ENCODE measurements around the gene PRCD. TPM values are rescaled to one million over a fixed set of nuclear protein-coding genes. Genes with fewer than 3 reads are reported as not detected.
"Not testable (repeated sequence)": the region's sequence is repeated elsewhere in the genome, so short reads cannot be mapped to it uniquely, and the experiment has no call there.

The PRCD gene
- total RNA-seq, 1 donor from 2014 or later = not detected

GRCh38 chr17:76511668-76512365 lies 28.0 kb upstream of the PRCD start:
- DNase-seq (ENCODE audit: low spot score) = no peak
- intact Hi-C loops (cut with micrococcal nuclease) = no loop called here
- Mint-ChIP-seq H3K27ac (peak overlapping the region; percentile 31), H3K4me1 (ENCODE audit: low read depth) (peaks cover 52% of the 10 kb centered on the region), H3K36me3 (ENCODE audit: low read depth) (peaks cover 3% of the 10 kb centered on the region), H3K9me3 (no peaks in the 10 kb centered on the region), H3K27me3 (ENCODE audit: insufficient read depth) (peaks cover 2% of the 10 kb centered on the region), H3K4me3 (no peak overlapping the region)

GRCh38 chr17:76512366-76513305 lies 27.2 kb upstream of the PRCD start:
- Mint-ChIP-seq H3K36me3 (ENCODE audit: low read depth) (peaks cover 3% of the 10 kb centered on the region), H3K4me3 (no peak overlapping the region), H3K27ac (peak overlapping the region; percentile 63), H3K27me3 (ENCODE audit: insufficient read depth) (peaks cover 2% of the 10 kb centered on the region), H3K9me3 (no peaks in the 10 kb centered on the region), H3K4me1 (ENCODE audit: low read depth) (peaks cover 51% of the 10 kb centered on the region)
- intact Hi-C loops (cut with micrococcal nuclease) = no loop called here
- no peak for DNase-seq (ENCODE audit: low spot score)

GRCh38 chr17:76513306-76513692 lies 26.5 kb upstream of the PRCD start:
- Mint-ChIP-seq H3K36me3 (ENCODE audit: low read depth) (peaks cover 3% of the 10 kb centered on the region), H3K4me3 (no peak overlapping the region), H3K9me3 (no peaks in the 10 kb centered on the region), H3K27me3 (ENCODE audit: insufficient read depth) (peaks cover 2% of the 10 kb centered on the region), H3K27ac (peak overlapping the region; percentile 63), H3K4me1 (ENCODE audit: low read depth) (peaks cover 57% of the 10 kb centered on the region)
- intact Hi-C loops (cut with micrococcal nuclease) = no loop called here
- DNase-seq (ENCODE audit: low spot score) = no peak

GRCh38 chr17:76514355-76514754 lies 25.5 kb upstream of the PRCD start:
- H3K9me3 Mint-ChIP-seq; H3K36me3 Mint-ChIP-seq (ENCODE audit: low read depth); DNase-seq (ENCODE audit: low spot score); H3K27me3 Mint-ChIP-seq (ENCODE audit: insufficient read depth); intact Hi-C loops (cut with micrococcal nuclease): not testable (repeated sequence)
- Mint-ChIP-seq H3K4me3 (peak overlapping the region; percentile 20), H3K27ac (peak overlapping the region; percentile 92), H3K4me1 (ENCODE audit: low read depth) (peaks cover 53% of the 10 kb centered on the region)

- intact Hi-C loops (cut with micrococcal nuclease) = loop anchor here (1.0 kb wide), 4 partner anchors 9 to 42 kb away; partner anchors contain the start of gene RHBDF2
- Mint-ChIP-seq H3K4me1 (ENCODE audit: low read depth) (peaks cover 59% of the 10 kb centered on the region), H3K9me3 (no peaks in the 10 kb centered on the region), H3K27ac (peak overlapping the region; percentile 92), H3K27me3 (ENCODE audit: insufficient read depth) (peaks cover 5% of the 10 kb centered on the region), H3K36me3 (ENCODE audit: low read depth) (peaks cover 3% of the 10 kb centered on the region), H3K4me3 (peak overlapping the region; percentile 72)
- peak; percentile 86 for DNase-seq (ENCODE audit: low spot score)
Measured at GRCh38 chr17:76515274-76515949, 24.4 kb upstream of the PRCD start.

GRCh38 chr17:76517638-76518038 lies 22.2 kb upstream of the PRCD start:
- H3K4me3 Mint-ChIP-seq = no peak overlapping the region
- DNase-seq (ENCODE audit: low spot score) = no peak
- intact Hi-C loops (cut with micrococcal nuclease) = no loop called here
- H3K27ac Mint-ChIP-seq = peak overlapping the region; percentile 44
- H3K36me3 Mint-ChIP-seq (ENCODE audit: low read depth) = peaks cover 3% of the 10 kb centered on the region
- peaks cover 48% of the 10 kb centered on the region for H3K4me1 Mint-ChIP-seq (ENCODE audit: low read depth)
- H3K27me3 Mint-ChIP-seq (ENCODE audit: insufficient read depth) = peaks cover 8% of the 10 kb centered on the region
- H3K9me3 Mint-ChIP-seq = no peaks in the 10 kb centered on the region

- no peaks in the 10 kb centered on the region for H3K9me3 Mint-ChIP-seq
- no peak for DNase-seq (ENCODE audit: low spot score)
- peaks cover 44% of the 10 kb centered on the region for H3K4me1 Mint-ChIP-seq (ENCODE audit: low read depth)
- H3K27me3 Mint-ChIP-seq (ENCODE audit: insufficient read depth) = peaks cover 8% of the 10 kb centered on the region
- peak overlapping the region; percentile 19 for H3K27ac Mint-ChIP-seq
- H3K36me3 Mint-ChIP-seq (ENCODE audit: low read depth) = no peaks in the 10 kb centered on the region
- intact Hi-C loops (cut with micrococcal nuclease) = no loop called here
- no peak overlapping the region for H3K4me3 Mint-ChIP-seq
Measured at GRCh38 chr17:76519048-76519966, 20.5 kb upstream of the PRCD start.

- H3K27ac Mint-ChIP-seq = no peak overlapping the region
- peaks cover 30% of the 10 kb centered on the region for H3K4me1 Mint-ChIP-seq (ENCODE audit: low read depth)
- H3K36me3 Mint-ChIP-seq (ENCODE audit: low read depth) = no peaks in the 10 kb centered on the region
- no peaks in the 10 kb centered on the region for H3K9me3 Mint-ChIP-seq
- no peak overlapping the region for H3K4me3 Mint-ChIP-seq
- peaks cover 8% of the 10 kb centered on the region for H3K27me3 Mint-ChIP-seq (ENCODE audit: insufficient read depth)
- DNase-seq (ENCODE audit: low spot score) = no peak
- intact Hi-C loops (cut with micrococcal nuclease) = loop anchor here (5.0 kb wide), 1 partner anchor 151 kb away; no protein-coding TSS in a partner anchor
Measured at GRCh38 chr17:76521262-76521661, 18.6 kb upstream of the PRCD start.

GRCh38 chr17:76521683-76522082 lies 18.2 kb upstream of the PRCD start:
- not testable (repeated sequence) for H3K27me3 Mint-ChIP-seq (ENCODE audit: insufficient read depth); H3K36me3 Mint-ChIP-seq (ENCODE audit: low read depth); H3K4me3 Mint-ChIP-seq; H3K27ac Mint-ChIP-seq; DNase-seq (ENCODE audit: low spot score); H3K9me3 Mint-ChIP-seq
- intact Hi-C loops (cut with micrococcal nuclease) = loop anchor here (2.0 to 5.0 kb wide), 3 partner anchors 63 to 193 kb away; partner anchors contain the start of gene ST6GALNAC2
- H3K4me1 Mint-ChIP-seq (ENCODE audit: low read depth) = peaks cover 30% of the 10 kb centered on the region

- Mint-ChIP-seq H3K9me3 (no peaks in the 10 kb centered on the region), H3K36me3 (ENCODE audit: low read depth) (no peaks in the 10 kb centered on the region), H3K27me3 (ENCODE audit: insufficient read depth) (peaks cover 10% of the 10 kb centered on the region), H3K4me3 (peak overlapping the region; percentile 30), H3K4me1 (ENCODE audit: low read depth) (peaks cover 21% of the 10 kb centered on the region), H3K27ac (no peak overlapping the region)
- peak; percentile 76 for DNase-seq (ENCODE audit: low spot score)
- intact Hi-C loops (cut with micrococcal nuclease) = loop anchor here (1.0 to 5.0 kb wide), 5 partner anchors 24 to 191 kb away; partner anchors contain the start of gene ST6GALNAC2
Measured at GRCh38 chr17:76523084-76524037, 16.5 kb upstream of the PRCD start.

All from activated T-helper 1 cell treated with anti-CD3 and anti-CD28 coated beads, Interleukin-12 subunit alpha, Interleukin-12 subunit beta, Interleukin-2, Interleukin-4 antibody, amounts not matched to agents 30 ng/mL and 10 ng/mL and 1 ng/mL, durations not matched to agents 14 hours and 24 hours and 36 hours (primary cell).